Trophoblast cell (in vitro differentiated cells and primary cell): ENCODE data around the gene C14orf180.

Experiments
- DNase-seq, 2 donors: peaks; one replicate each; pipeline ENCODE4 v3.0.0-alpha.2; 2016
- H2AFZ ChIP-seq: 2 replicates; pipeline ENCODE4 v1.6.1; 2013; ENCODE audit warnings: low read length, moderate library complexity, mild to moderate bottlenecking; ENCODE audit not compliant: insufficient read depth, poor library complexity
- H2AK5ac ChIP-seq: 2 replicates; pipeline ENCODE4 v1.6.1; 2013; ENCODE audit warnings: mild to moderate bottlenecking, low read length
- H2BK120ac ChIP-seq: 2 replicates; pipeline ENCODE4 v1.6.1; 2013; ENCODE audit warnings: low read length, mild to moderate bottlenecking, moderate library complexity; ENCODE audit not compliant: insufficient read depth, poor library complexity
- H2BK12ac ChIP-seq: 2 replicates; pipeline ENCODE4 v1.6.1; 2013; ENCODE audit warnings: mild to moderate bottlenecking, low read length, moderate library complexity
- H2BK5ac ChIP-seq: 2 replicates; pipeline ENCODE4 v1.6.1; 2013; ENCODE audit warnings: low read length, low read depth, moderate library complexity, mild to moderate bottlenecking; ENCODE audit not compliant: poor library complexity
- H3K14ac ChIP-seq: 2 replicates; pipeline ENCODE4 v1.6.1; 2013; ENCODE audit warnings: mild to moderate bottlenecking, low read length
- H3K18ac ChIP-seq: 2 replicates; pipeline ENCODE4 v1.6.1; 2013; ENCODE audit warnings: mild to moderate bottlenecking, low read length
- H3K23ac ChIP-seq: 2 replicates; pipeline ENCODE4 v1.6.1; 2013; ENCODE audit warnings: low read length
- H3K27ac ChIP-seq: 2 replicates; pipeline ENCODE4 v1.5.1; 2013; ENCODE audit warnings: low read depth, mild to moderate bottlenecking, inconsistent platforms, low read length, moderate library complexity
- H3K27me3 ChIP-seq: 2 replicates; pipeline ENCODE4 v1.6.1; 2013; ENCODE audit warnings: inconsistent platforms, mild to moderate bottlenecking, low read length, moderate library complexity; ENCODE audit not compliant: insufficient read depth
- H3K36me3 ChIP-seq, 2 experiments: 1 replicate in 1 of 2; 2 replicates in 1 of 2; pipeline ENCODE4 v1.6.1; 2013; ENCODE audit warnings: low read length in 2 of 2, mild to moderate bottlenecking in 2 of 2, moderate library complexity in 1 of 2; ENCODE audit not compliant: insufficient read depth in 2 of 2, control insufficient read depth in 1 of 2
- H3K4ac ChIP-seq: 2 replicates; pipeline ENCODE4 v1.6.1; 2013; ENCODE audit warnings: low read depth, mild to moderate bottlenecking, low read length, moderate library complexity
- H3K4me1 ChIP-seq, 2 experiments: 1 replicate in 1 of 2; 2 replicates in 1 of 2; pipeline ENCODE4 v1.6.1; 2013; ENCODE audit warnings: low read length in 2 of 2, mild to moderate bottlenecking in 2 of 2, moderate library complexity in 1 of 2; ENCODE audit not compliant: insufficient read depth in 2 of 2, control insufficient read depth in 1 of 2
- H3K4me2 ChIP-seq: 2 replicates; pipeline ENCODE4 v1.6.1; 2013; ENCODE audit warnings: inconsistent platforms, mild to moderate bottlenecking, low read length, moderate library complexity
- H3K4me3 ChIP-seq: 2 replicates; pipeline ENCODE4 v1.5.1; 2013; ENCODE audit warnings: mild to moderate bottlenecking, low read depth, low read length, inconsistent platforms
- H3K79me1 ChIP-seq: one replicate; pipeline ENCODE4 v1.6.1; 2013; ENCODE audit warnings: low read length
- H3K79me2 ChIP-seq: 2 replicates; pipeline ENCODE4 v1.6.1; 2013; ENCODE audit warnings: low read length, mild to moderate bottlenecking; ENCODE audit not compliant: control insufficient read depth, insufficient read depth, poor library complexity
- H3K9ac ChIP-seq: 2 replicates; pipeline ENCODE4 v1.6.1; 2013; ENCODE audit warnings: mild to moderate bottlenecking, low read length
- H3K9me3 ChIP-seq: 2 replicates; pipeline ENCODE4 v1.6.1; 2013; ENCODE audit warnings: low read depth, mild to moderate bottlenecking, control low read depth, inconsistent platforms, low read length; ENCODE audit not compliant: insufficient read depth
- H4K12ac ChIP-seq: 2 replicates; pipeline ENCODE4 v1.6.1; 2013; ENCODE audit warnings: low read depth, mild to moderate bottlenecking, low read length, moderate library complexity
- H4K8ac ChIP-seq: 2 replicates; pipeline ENCODE4 v1.6.1; 2013; ENCODE audit warnings: low read depth, mild to moderate bottlenecking, low read length, moderate library complexity
- H4K91ac ChIP-seq: one replicate; pipeline ENCODE4 v1.6.1; 2013; ENCODE audit warnings: low read depth, mild to moderate bottlenecking, low read length, moderate library complexity
- WGBS: extraction: QIAGEN DNeasy Blood & Tissue Kit; methylation state at CpG from one replicate; pipeline ENCODE4 v1.1.7; 2013; ENCODE audit warnings: missing lambda C conversion rate; ENCODE audit not compliant: insufficient read length, insufficient coverage; ENCODE audit errors: extremely low coverage; 5-methylcytosine and 5-hydroxymethylcytosine counted together

C14orf180 gene

GRCh38 chr14:104549536-104550339 is 29.8 kb upstream of the C14orf180 start:
- Histone ChIP-seq H3K4me3 (no peak overlapping the region), H3K18ac (no peak overlapping the region), H3K27me3 (no peaks in the 10 kb centered on the region), H2BK12ac (no peak overlapping the region), H3K79me2 (no peaks in the 10 kb centered on the region), H3K4me2 (no peak overlapping the region), H2AFZ (no peak overlapping the region), H3K27ac (no peak overlapping the region), H3K4me1 (no peaks in the 10 kb centered on the region), H3K36me3 (no peaks in the 10 kb centered on the region), H2BK5ac (no peak overlapping the region), H3K9ac (no peak overlapping the region), H3K4ac (no peak overlapping the region), H2AK5ac (no peak overlapping the region), H3K14ac (no peak overlapping the region), H3K79me1 (no peaks in the 10 kb centered on the region), H4K8ac (no peak overlapping the region), H3K9me3 (peaks cover 7% of the 10 kb centered on the region), H4K91ac (no peak overlapping the region), H3K23ac (no peak overlapping the region), H4K12ac (no peak overlapping the region), H2BK120ac (no peak overlapping the region)
- no CpG with 5 or more reads among the region's 8 CpGs for WGBS
- DNase-seq: no peak

GRCh38 chr14:104550340-104550860 is 29.2 kb upstream of the C14orf180 start:
- Histone ChIP-seq H3K18ac (no peak overlapping the region), H3K23ac (no peak overlapping the region), H3K4ac (no peak overlapping the region), H3K79me2 (no peaks in the 10 kb centered on the region), H3K4me2 (no peak overlapping the region), H3K79me1 (no peaks in the 10 kb centered on the region), H3K9me3 (peaks cover 5% of the 10 kb centered on the region), H3K4me3 (no peak overlapping the region), H2BK5ac (no peak overlapping the region), H4K91ac (no peak overlapping the region), H3K4me1 (no peaks in the 10 kb centered on the region), H4K8ac (no peak overlapping the region), H2AK5ac (no peak overlapping the region), H3K9ac (no peak overlapping the region), H3K36me3 (no peaks in the 10 kb centered on the region), H2AFZ (no peak overlapping the region), H4K12ac (no peak overlapping the region), H3K14ac (no peak overlapping the region), H3K27me3 (no peaks in the 10 kb centered on the region), H2BK12ac (no peak overlapping the region), H2BK120ac (no peak overlapping the region), H3K27ac (no peak overlapping the region)
- no peak for DNase-seq
- no CpG with 5 or more reads among the region's 13 CpGs for WGBS

GRCh38 chr14:104550861-104551728 is 28.5 kb upstream of the C14orf180 start:
- no peak overlapping the region for H2AFZ ChIP-seq
- H3K4me3 ChIP-seq: no peak overlapping the region
- H3K4me1 ChIP-seq: no peaks in the 10 kb centered on the region
- H4K12ac ChIP-seq: no peak overlapping the region
- no peak overlapping the region for H2BK12ac ChIP-seq
- H3K27me3 ChIP-seq: no peaks in the 10 kb centered on the region
- H3K36me3 ChIP-seq: no peaks in the 10 kb centered on the region
- H4K8ac ChIP-seq: no peak overlapping the region
- H2AK5ac ChIP-seq: no peak overlapping the region
- no peak overlapping the region for H3K4ac ChIP-seq
- H2BK5ac ChIP-seq: no peak overlapping the region
- H3K79me1 ChIP-seq: no peaks in the 10 kb centered on the region
- no peak overlapping the region for H3K18ac ChIP-seq
- H2BK120ac ChIP-seq: no peak overlapping the region
- no peak overlapping the region for H4K91ac ChIP-seq
- H3K14ac ChIP-seq: no peak overlapping the region
- no peak overlapping the region for H3K9ac ChIP-seq
- DNase-seq: no peak
- no peak overlapping the region for H3K23ac ChIP-seq
- peaks cover 5% of the 10 kb centered on the region for H3K9me3 ChIP-seq
- H3K4me2 ChIP-seq: no peak overlapping the region
- no peak overlapping the region for H3K27ac ChIP-seq
- no peaks in the 10 kb centered on the region for H3K79me2 ChIP-seq
- no CpG with 5 or more reads among the region's 24 CpGs for WGBS

- Histone ChIP-seq H3K9ac (no peak overlapping the region), H2AK5ac (no peak overlapping the region)
- no CpG with 5 or more reads among the region's 33 CpGs for whole genome bisulfite sequencing
Observed at GRCh38 chr14:104551851-104552737, 27.5 kb upstream of the C14orf180 start.

More at GRCh38 chr14:104551851-104552737, 27.5 kb upstream of the C14orf180 start:
- H3K4ac ChIP-seq: no peak overlapping the region
- H3K36me3 ChIP-seq: no peaks in the 10 kb centered on the region
- no peak for DNase-seq
- no peak overlapping the region for H2BK5ac ChIP-seq
- H3K14ac ChIP-seq: no peak overlapping the region
- no peak overlapping the region for H4K8ac ChIP-seq
- H3K27me3 ChIP-seq: no peaks in the 10 kb centered on the region
- no peak overlapping the region for H2BK120ac ChIP-seq
- H3K18ac ChIP-seq: no peak overlapping the region
- no peaks in the 10 kb centered on the region for H3K4me1 ChIP-seq
- no peaks in the 10 kb centered on the region for H3K79me2 ChIP-seq
- H2AFZ ChIP-seq: no peak overlapping the region
- no peak overlapping the region for H2BK12ac ChIP-seq
- H3K79me1 ChIP-seq: no peaks in the 10 kb centered on the region
- no peak overlapping the region for H4K12ac ChIP-seq
- H4K91ac ChIP-seq: no peak overlapping the region
- no peak overlapping the region for H3K23ac ChIP-seq
- peaks cover 5% of the 10 kb centered on the region for H3K9me3 ChIP-seq
- H3K27ac ChIP-seq: no peak overlapping the region
- H3K4me2 ChIP-seq: no peak overlapping the region
- H3K4me3 ChIP-seq: no peak overlapping the region
